PC-3 (cell line): ENCODE measurements around the gene JADE3. TPM values are rescaled to one million over a fixed set of nuclear protein-coding genes. Genes with fewer than 3 reads are reported as not detected.

Source experiments
- ATAC-seq: fragments of 200-7000 bp; cut with Tn5 transposase; 2 replicates; pipeline ENCODE4 v1.9.1; 2020; ENCODE audit warnings: mild to moderate bottlenecking, moderate library complexity
- BruUV-seq: library from RNA; stranded (reverse); fragments of 400-500 nt; replicated peaks from 2 replicates; lab custom pipeline; 2021; lab: Mats Ljungman, UMichigan
- CTCF ChIA-PET: fragments of 300-600 bp; sonication (Branson Sonifier 250); formaldehyde crosslinking; loops from one replicate; lab custom pipeline; 2022; ENCODE audit warnings: antibody characterized with exemption; lab: Charles Lee
- POLR2A ChIA-PET: fragments of 300-600 bp; sonication (Branson Sonifier 250); formaldehyde crosslinking; loops from one replicate; lab custom pipeline; 2022; ENCODE audit warnings: antibody characterized with exemption; ENCODE audit not compliant: unreplicated experiment; lab: Charles Lee
- DNase-seq: peaks from one replicate; pipeline ENCODE4 v3.0.0-alpha.2; 2015
- H2AFZ ChIP-seq: fragments of 300-600 bp; sonication (generic); 2 replicates; pipeline ENCODE4 v1.6.0; 2016; ENCODE audit warnings: antibody characterized with exemption, low read length
- H3F3A ChIP-seq: fragments of 300-600 bp; sonication (generic); one replicate; pipeline ENCODE4 v1.6.0; 2017; ENCODE audit warnings: antibody characterized with exemption, low read length, control low read depth, mild to moderate bottlenecking; ENCODE audit not compliant: unreplicated experiment
- H3K27ac ChIP-seq: fragments of 300-600 bp; sonication (generic); 2 replicates; pipeline ENCODE4 v1.5.1; 2016; ENCODE audit warnings: mild to moderate bottlenecking, low read length
- H3K27me3 ChIP-seq: fragments of 300-600 bp; sonication (generic); 2 replicates; pipeline ENCODE4 v1.6.1; 2016; ENCODE audit warnings: low read length, mixed read lengths
- H3K36me3 ChIP-seq: fragments of 300-600 bp; sonication (generic); 2 replicates; pipeline ENCODE4 v1.6.1; 2016; ENCODE audit warnings: low read depth, mixed run types, low read length, mixed read lengths
- H3K4me1 ChIP-seq: fragments of 300-600 bp; sonication (generic); 2 replicates; pipeline ENCODE4 v1.5.1; 2016; ENCODE audit warnings: low read length; ENCODE audit not compliant: insufficient read depth
- H3K4me2 ChIP-seq: fragments of 300-600 bp; sonication (generic); 2 replicates; pipeline ENCODE4 v1.6.0; 2016; ENCODE audit warnings: low read length
- H3K4me3 ChIP-seq: fragments of 300-600 bp; sonication (generic); 2 replicates; pipeline ENCODE4 v1.5.1; 2016; ENCODE audit warnings: mild to moderate bottlenecking, low read length, mixed read lengths
- H3K79me2 ChIP-seq: fragments of 300-600 bp; sonication (generic); 2 replicates; pipeline ENCODE4 v1.6.1; 2017; ENCODE audit warnings: low read length, mixed read lengths
- H3K9ac ChIP-seq: fragments of 300-600 bp; sonication (generic); 2 replicates; pipeline ENCODE4 v1.6.0; 2016; ENCODE audit warnings: mild to moderate bottlenecking, low read length
- H3K9me2 ChIP-seq: fragments of 300-600 bp; sonication (generic); replicated peaks from 2 replicates; pipeline ENCODE4 v1.6.1; 2016; ENCODE audit warnings: mixed run types, low read length, mixed read lengths
- H3K9me3 ChIP-seq: fragments of 300-600 bp; sonication (generic); 2 replicates; pipeline ENCODE4 v1.6.1; 2016; ENCODE audit warnings: low read length, mixed read lengths
- H4K20me1 ChIP-seq: fragments of 300-600 bp; sonication (generic); 2 replicates; pipeline ENCODE4 v1.6.1; 2016; ENCODE audit warnings: low read length, mixed read lengths
- EZH2 ChIP-seq: fragments of 300-600 bp; sonication (generic); IDR thresholded peaks from one replicate; pipeline ENCODE4 v1.6.1; 2017; ENCODE audit warnings: antibody characterized with exemption, mild to moderate bottlenecking, low read length; ENCODE audit not compliant: unreplicated experiment
- EZH2phosphoT487 ChIP-seq: fragments of 300-600 bp; sonication (generic); IDR thresholded peaks from 2 replicates; pipeline ENCODE4 v1.6.1; 2018; ENCODE audit warnings: mild to moderate bottlenecking, antibody characterized with exemption, low read length, borderline replicate concordance
- intact Hi-C: fragments of 100-400 bp; cut with micrococcal nuclease; formaldehyde crosslinking; loops from 2 replicates; pipeline ENCODE4 v1.9.0; 2023
- total RNA-seq: library from RNA; depleted of rRNA; stranded (reverse); fragments of >200 nt; gene quantifications from 2 replicates; pipeline ENCODE4 v1.2.3, GENCODE V29; 2014
- TF ChIP-seq, protein P1 (sequence below): fragments of 300-600 bp; sonication (generic); conservative IDR thresholded peaks from 2 replicates; pipeline ENCODE4 v1.5.1; 2017; ENCODE audit warnings: antibody characterized with exemption, low read depth, mild to moderate bottlenecking, low read length

The JADE3 gene
- total RNA-seq, 1 experiment from 2014 or later: 7.1 TPM

DNA sequence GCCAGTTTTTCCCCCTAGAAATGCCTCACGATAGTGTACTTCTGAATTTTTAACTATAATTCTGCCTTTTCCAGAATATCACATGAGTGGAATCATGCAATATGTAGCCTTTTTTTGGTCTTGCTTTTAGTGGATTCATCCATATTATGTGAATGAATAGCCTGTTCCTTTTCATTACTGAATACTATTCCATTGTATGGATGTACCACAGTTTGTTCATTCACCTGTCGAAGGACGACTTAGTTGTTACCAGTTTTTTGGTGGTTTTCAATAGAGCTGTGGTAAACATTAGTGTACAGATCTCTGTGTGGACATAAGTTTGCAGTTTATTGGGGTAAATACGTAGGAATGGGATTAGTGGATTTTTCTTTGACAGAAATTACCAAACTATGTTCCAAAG lies 8.0 kb downstream of the JADE3 start:
- H2AFZ ChIP-seq: no peak overlapping the region
- H3K79me2 ChIP-seq: peaks cover 97% of the 10 kb centered on the region
- no peaks in the 10 kb centered on the region for H3K36me3 ChIP-seq
- TF ChIP-seq EZH2 (no peak), EZH2phosphoT487 (no peak)
- TF ChIP-seq, protein P1, sequence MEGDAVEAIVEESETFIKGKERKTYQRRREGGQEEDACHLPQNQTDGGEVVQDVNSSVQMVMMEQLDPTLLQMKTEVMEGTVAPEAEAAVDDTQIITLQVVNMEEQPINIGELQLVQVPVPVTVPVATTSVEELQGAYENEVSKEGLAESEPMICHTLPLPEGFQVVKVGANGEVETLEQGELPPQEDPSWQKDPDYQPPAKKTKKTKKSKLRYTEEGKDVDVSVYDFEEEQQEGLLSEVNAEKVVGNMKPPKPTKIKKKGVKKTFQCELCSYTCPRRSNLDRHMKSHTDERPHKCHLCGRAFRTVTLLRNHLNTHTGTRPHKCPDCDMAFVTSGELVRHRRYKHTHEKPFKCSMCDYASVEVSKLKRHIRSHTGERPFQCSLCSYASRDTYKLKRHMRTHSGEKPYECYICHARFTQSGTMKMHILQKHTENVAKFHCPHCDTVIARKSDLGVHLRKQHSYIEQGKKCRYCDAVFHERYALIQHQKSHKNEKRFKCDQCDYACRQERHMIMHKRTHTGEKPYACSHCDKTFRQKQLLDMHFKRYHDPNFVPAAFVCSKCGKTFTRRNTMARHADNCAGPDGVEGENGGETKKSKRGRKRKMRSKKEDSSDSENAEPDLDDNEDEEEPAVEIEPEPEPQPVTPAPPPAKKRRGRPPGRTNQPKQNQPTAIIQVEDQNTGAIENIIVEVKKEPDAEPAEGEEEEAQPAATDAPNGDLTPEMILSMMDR: no peak
- H3K9me2 ChIP-seq: no peaks in the 10 kb centered on the region
- no peak for DNase-seq
- BruUV-seq: no TSS peak
- no peak overlapping the region for H3K9ac ChIP-seq
- no peaks in the 10 kb centered on the region for H3K27me3 ChIP-seq
- no peak overlapping the region for H3K4me3 ChIP-seq
- POLR2A ChIA-PET: no interaction called here
- no peaks in the 10 kb centered on the region for H3K9me3 ChIP-seq
- no peak for ATAC-seq
- no peak overlapping the region for H3K4me2 ChIP-seq
- CTCF ChIA-PET: no interaction called here
- intact Hi-C loops: no loop called here
- H3K27ac ChIP-seq: no peak overlapping the region
- H4K20me1 ChIP-seq: no peaks in the 10 kb centered on the region
- no peaks in the 10 kb centered on the region for H3K4me1 ChIP-seq
- no peaks in the 10 kb centered on the region for H3F3A ChIP-seq

GRCh38 chrX:46922611-46923010 lies 10.4 kb downstream of the JADE3 start:
- Histone ChIP-seq H3K27me3 (no peaks in the 10 kb centered on the region), H3K27ac (no peak overlapping the region), H3K36me3 (no peaks in the 10 kb centered on the region), H3K79me2 (peaks cover 82% of the 10 kb centered on the region), H3F3A (no peaks in the 10 kb centered on the region), H3K9me2 (no peaks in the 10 kb centered on the region), H3K4me2 (no peak overlapping the region), H3K4me1 (no peaks in the 10 kb centered on the region), H3K9ac (no peak overlapping the region), H3K4me3 (no peak overlapping the region), H4K20me1 (no peaks in the 10 kb centered on the region), H3K9me3 (no peaks in the 10 kb centered on the region), H2AFZ (no peak overlapping the region)
- ATAC-seq (no peak), DNase-seq (no peak)
- CTCF ChIA-PET: no interaction called here
- no TSS peak for BruUV-seq
- POLR2A ChIA-PET: interaction anchor here (0.7 kb wide), 1 partner anchor 9 kb away, joined by 3 read pairs; no protein-coding TSS in a partner anchor
- no peak for TF ChIP-seq EZH2
- TF ChIP-seq, protein P1: no peak
- no peak for TF ChIP-seq EZH2phosphoT487
- intact Hi-C loops: no loop called here

- Histone ChIP-seq H3K4me3 (no peak overlapping the region), H3K27ac (no peak overlapping the region), H3K9me2 (no peaks in the 10 kb centered on the region), H3K4me1 (no peaks in the 10 kb centered on the region; the same call in 1 of the 2 replicates), H3K79me2 (peaks cover 41% of the 10 kb centered on the region), H3K9ac (no peak overlapping the region), H3K27me3 (no peaks in the 10 kb centered on the region), H3F3A (no peaks in the 10 kb centered on the region), H2AFZ (no peak overlapping the region), H4K20me1 (no peaks in the 10 kb centered on the region), H3K4me2 (no peak overlapping the region), H3K9me3 (no peaks in the 10 kb centered on the region), H3K36me3 (no peaks in the 10 kb centered on the region)
- no peak for ATAC-seq
- TF ChIP-seq, protein P1: no peak
- TF ChIP-seq EZH2: no peak
- no peak for TF ChIP-seq EZH2phosphoT487
- CTCF ChIA-PET: no interaction called here
- no peak for DNase-seq
- POLR2A ChIA-PET: no interaction called here
- intact Hi-C loops: no loop called here
- BruUV-seq: no TSS peak
Observed at GRCh38 chrX:46927718-46928117, 15.5 kb downstream of the JADE3 start.
